ENCODE results near the gene PCDH11Y.
"Not testable (repeated sequence)": the region's sequence is repeated elsewhere in the genome, so short reads cannot be mapped to it uniquely, and the experiment has no call there.

Gene PCDH11Y

GRCh38 chrY:5679265-5679664 is 679.2 kb downstream of the PCDH11Y start:
- H3K27ac Mint-ChIP-seq; H3K27me3 Mint-ChIP-seq (ENCODE audit: low read depth, poor library complexity); H3K9me3 Mint-ChIP-seq; DNase-seq; H3K4me3 Mint-ChIP-seq; H3K36me3 Mint-ChIP-seq (ENCODE audit: low read depth); H3K4me1 Mint-ChIP-seq: not testable (repeated sequence)

- H3K4me1 Mint-ChIP-seq; H3K4me3 Mint-ChIP-seq; H3K36me3 Mint-ChIP-seq (ENCODE audit: low read depth); H3K27me3 Mint-ChIP-seq (ENCODE audit: low read depth, poor library complexity); DNase-seq; H3K27ac Mint-ChIP-seq; H3K9me3 Mint-ChIP-seq: not testable (repeated sequence)
These were observed 708.6 kb downstream of the PCDH11Y start for GRCh38 chrY:5708727-5709126.

- not testable (repeated sequence) for H3K4me1 Mint-ChIP-seq; DNase-seq; H3K4me3 Mint-ChIP-seq; H3K27ac Mint-ChIP-seq; H3K36me3 Mint-ChIP-seq (ENCODE audit: low read depth); H3K27me3 Mint-ChIP-seq (ENCODE audit: low read depth, poor library complexity); H3K9me3 Mint-ChIP-seq
These were observed 709.8 kb downstream of the PCDH11Y start for GRCh38 chrY:5709788-5710381.

GRCh38 chrY:5761403-5761802 is 761.3 kb downstream of the PCDH11Y start:
- not testable (repeated sequence) for H3K4me3 Mint-ChIP-seq; H3K4me1 Mint-ChIP-seq; DNase-seq; H3K9me3 Mint-ChIP-seq; H3K36me3 Mint-ChIP-seq (ENCODE audit: low read depth); H3K27ac Mint-ChIP-seq; H3K27me3 Mint-ChIP-seq (ENCODE audit: low read depth, poor library complexity)

- DNase-seq; H3K4me1 Mint-ChIP-seq; H3K27ac Mint-ChIP-seq; H3K4me3 Mint-ChIP-seq; H3K27me3 Mint-ChIP-seq (ENCODE audit: low read depth, poor library complexity); H3K36me3 Mint-ChIP-seq (ENCODE audit: low read depth); H3K9me3 Mint-ChIP-seq: not testable (repeated sequence)
These were observed 776.4 kb downstream of the PCDH11Y start for GRCh38 chrY:5776485-5776884.
